ENCODE results near the gene POR.

DNA sequence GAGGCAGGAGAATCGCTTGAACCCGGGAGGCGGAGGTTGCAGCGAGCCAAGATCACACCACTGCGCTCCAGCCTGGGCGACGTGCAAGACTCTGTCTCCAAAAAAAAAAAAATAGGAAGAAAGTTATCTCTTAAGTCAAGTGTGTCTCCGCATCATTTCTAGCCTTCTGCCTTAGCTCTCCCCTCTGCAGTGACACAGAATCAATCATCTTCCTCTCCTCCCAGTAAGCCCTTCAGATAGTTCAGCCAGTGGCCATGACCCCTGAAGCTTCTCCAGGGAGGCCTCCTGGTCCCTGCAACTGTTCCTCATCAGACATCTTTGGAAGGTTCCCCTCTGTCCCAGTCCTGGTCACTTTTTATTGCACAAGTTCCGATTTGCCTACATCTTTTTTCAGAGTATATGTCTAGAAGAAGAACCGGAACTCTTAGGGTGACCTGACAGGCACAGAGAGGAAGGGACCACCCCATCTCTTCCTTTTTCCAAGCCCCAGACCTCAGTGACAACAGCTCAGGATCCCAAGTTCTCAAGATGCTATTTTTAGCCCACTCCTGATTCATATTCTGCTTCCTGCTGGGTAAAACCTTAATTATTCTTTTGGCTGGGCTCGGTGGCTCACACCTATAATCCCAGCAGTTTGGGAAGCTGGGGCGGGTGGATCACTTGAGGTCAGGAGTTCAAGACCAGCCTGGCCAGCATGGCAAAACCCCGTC is 42.7 kb upstream of the POR start:
- TF ChIP-seq SP1 (IDR thresholded peaks at IDR 0.05) (no peak), FOXK2 (IDR thresholded peaks at IDR 0.05) (no peak), SUZ12 (IDR thresholded peaks at IDR 0.05) (no peak), FOXA1 (IDR thresholded peaks at IDR 0.05) (no peak), ARNT (IDR thresholded peaks at IDR 0.05) (no peak), TARDBP (IDR thresholded peaks at IDR 0.05) (no peak), FOXM1 (IDR thresholded peaks at IDR 0.05; ENCODE audit: borderline replicate concordance) (no peak), BHLHE40 (IDR thresholded peaks at IDR 0.05; ENCODE audit: borderline replicate concordance) (no peak), HDGF (IDR thresholded peaks at IDR 0.05; ENCODE audit: borderline replicate concordance) (no peak), NFRKB (IDR thresholded peaks at IDR 0.05) (no peak)
- TF ChIP-seq, protein P1, sequence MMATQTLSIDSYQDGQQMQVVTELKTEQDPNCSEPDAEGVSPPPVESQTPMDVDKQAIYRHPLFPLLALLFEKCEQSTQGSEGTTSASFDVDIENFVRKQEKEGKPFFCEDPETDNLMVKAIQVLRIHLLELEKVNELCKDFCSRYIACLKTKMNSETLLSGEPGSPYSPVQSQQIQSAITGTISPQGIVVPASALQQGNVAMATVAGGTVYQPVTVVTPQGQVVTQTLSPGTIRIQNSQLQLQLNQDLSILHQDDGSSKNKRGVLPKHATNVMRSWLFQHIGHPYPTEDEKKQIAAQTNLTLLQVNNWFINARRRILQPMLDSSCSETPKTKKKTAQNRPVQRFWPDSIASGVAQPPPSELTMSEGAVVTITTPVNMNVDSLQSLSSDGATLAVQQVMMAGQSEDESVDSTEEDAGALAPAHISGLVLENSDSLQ (IDR thresholded peaks at IDR 0.05), result no peak
